Measurements from ENCODE around the gene MORC4. TPM values are rescaled to one million over a fixed set of nuclear protein-coding genes. Genes with fewer than 3 reads are reported as not detected.

The MORC4 gene
- total and polyA plus RNA-seq, 2 of the 4 experiments (the other 2 are of a cell fraction): 17.5 to 34.2 TPM

GRCh38 chrX:106949366-106949765 is 50.6 kb downstream of the MORC4 start:
- no peak overlapping the region for H2AK9ac ChIP-seq (replicated peaks; ENCODE audit: low read depth, low read length, poor library complexity)
- DNase-seq (no peak), ATAC-seq (ENCODE audit: low read depth) (no peak)
- H3K36me3 ChIP-seq (ENCODE audit: control insufficient read depth, insufficient read depth, low read length): peaks cover 3% of the 10 kb centered on the region; the same call in 1 of the 2 replicates
- no peak overlapping the region for H3K4me3 ChIP-seq (ENCODE audit: insufficient read depth, low read depth, low read length)
- dilution Hi-C loops (cut with HindIII; ENCODE audit: low sequenced_read_pairs, unreplicated experiment): no loop called here
- H3K4me2 ChIP-seq (ENCODE audit: low read depth, low read length): no peak overlapping the region
- H3K18ac ChIP-seq (ENCODE audit: low read depth, low read length): no peak overlapping the region
- no peak overlapping the region for H3K4ac ChIP-seq (ENCODE audit: low read depth, low read length)
- no peak overlapping the region for H3K27ac ChIP-seq (ENCODE audit: insufficient read depth, low read length)
- no peak overlapping the region for H2BK120ac ChIP-seq (ENCODE audit: low read depth, low read length)
- H3K23ac ChIP-seq (ENCODE audit: low read depth, low read length): no peak overlapping the region
- in situ Hi-C loops (cut with MboI; ENCODE audit: low sequenced_read_pairs): no loop called here
- no peak overlapping the region for H2AFZ ChIP-seq (replicated peaks; ENCODE audit: low read length, poor library complexity)
- no peaks in the 10 kb centered on the region for H3K9me1 ChIP-seq (ENCODE audit: insufficient read depth, low read length)
- H3K56ac ChIP-seq (ENCODE audit: extremely low read depth, insufficient read depth, low read length): no peak overlapping the region
- no peak overlapping the region for H3K14ac ChIP-seq (replicated peaks; ENCODE audit: low read depth, low read length)
- no peak overlapping the region for H2BK20ac ChIP-seq (ENCODE audit: low read depth, low read length)
- H4K5ac ChIP-seq (ENCODE audit: low read depth, low read length): no peak overlapping the region
- H3K79me1 ChIP-seq (ENCODE audit: low read depth in 1 of 2, low read length in 2 of 2): no peaks in the 10 kb centered on the region; a peak in 1 of 4 replicates
- no peak overlapping the region for H2AK5ac ChIP-seq (ENCODE audit: low read depth, low read length)
- H4K8ac ChIP-seq (ENCODE audit: low read depth in 2 of 2, low read length in 2 of 2): no peak overlapping the region
- H3K4me1 ChIP-seq (ENCODE audit: control insufficient read depth, insufficient read depth, low read length): no peaks in the 10 kb centered on the region
- no peak overlapping the region for H4K91ac ChIP-seq (ENCODE audit: insufficient read depth, low read depth, low read length)
- ChIA-PET POLR2A (ENCODE audit: unreplicated experiment) (no interaction called here), CTCF (interaction anchor here (0.7 kb wide), 1 partner anchor 51 kb away, joined by 3 read pairs; no protein-coding TSS in a partner anchor)
- H2BK5ac ChIP-seq (ENCODE audit: low read depth, low read length, poor library complexity, severe bottlenecking): no peak overlapping the region
- WGBS, 2 experiments (ENCODE audit: extremely low coverage in 2 of 2, insufficient read length in 1 of 2): no CpG with 5 or more reads among the region's 1 CpG
- H3K27me3 ChIP-seq (ENCODE audit: control insufficient read depth, insufficient read depth, low read length): no peaks in the 10 kb centered on the region; the same call in 1 of the 2 replicates
- H4K20me1 ChIP-seq (ENCODE audit: insufficient read depth, low read length): no peaks in the 10 kb centered on the region
- no peak for TF ChIP-seq RCOR1 (IDR thresholded peaks at IDR 0.05; ENCODE audit: insufficient replicate concordance, low read length)
- TF ChIP-seq RAD21 (IDR thresholded peaks at IDR 0.05; ENCODE audit: low read length): no peak
- TF ChIP-seq USF2 (IDR thresholded peaks at IDR 0.05; ENCODE audit: low read depth, low read length): no peak
- TF ChIP-seq ELK1 (IDR thresholded peaks at IDR 0.05; ENCODE audit: borderline replicate concordance, low read depth, low read length): no peak
- no peak for TF ChIP-seq BHLHE40 (IDR thresholded peaks at IDR 0.05; ENCODE audit: low read depth, low read length)
- TF ChIP-seq MXI1 (IDR thresholded peaks at IDR 0.05; ENCODE audit: borderline replicate concordance, low read depth, low read length): no peak
- TF ChIP-seq CEBPB (IDR thresholded peaks at IDR 0.05; ENCODE audit: low read depth, low read length): no peak
- no peak for TF ChIP-seq RFX5 (IDR thresholded peaks at IDR 0.05; ENCODE audit: low read depth, low read length)
- no peak for TF ChIP-seq NFE2L2 (IDR thresholded peaks at IDR 0.05; ENCODE audit: low read depth, low read length)
- no peak for TF ChIP-seq MAFK (IDR thresholded peaks at IDR 0.05; ENCODE audit: low read depth, low read length)
- no peak for TF ChIP-seq MAZ (IDR thresholded peaks at IDR 0.05; ENCODE audit: borderline replicate concordance, low read depth, low read length)
- no peak for TF ChIP-seq CHD1 (IDR thresholded peaks at IDR 0.05; ENCODE audit: low read depth, low read length)
- no peak overlapping the region for H3K9ac ChIP-seq (ENCODE audit: low read depth, low read length)
- no peaks in the 10 kb centered on the region for H3K9me3 ChIP-seq (ENCODE audit: control insufficient read depth, insufficient read depth, low read length)
- no peak overlapping the region for H2BK15ac ChIP-seq (ENCODE audit: low read depth, low read length)
- no TSS peak for BruUV-seq (replicated peaks)
- intact Hi-C loops (cut with micrococcal nuclease): no loop called here
